K562 (cell line): ENCODE measurements around the gene NTSR2. TPM values are rescaled to one million over a fixed set of nuclear protein-coding genes. Genes with fewer than 3 reads are reported as not detected.

Source experiments
- ATAC-seq: fragments of 200-7000 bp; cut with Tn5 transposase; 3 replicates; pipeline ENCODE4 v1.9.1; 2020; ENCODE audit warnings: moderate library complexity
- BruUV-seq: library from RNA; stranded (reverse); fragments of 400-500 nt; replicated peaks from 2 replicates; lab custom pipeline; 2021; lab: Mats Ljungman, UMichigan
- CTCF ChIA-PET: fragments of 300-600 bp; formaldehyde crosslinking; extraction: SDS; loops from one replicate; lab custom pipeline; 2021; ENCODE audit warnings: low intra/inter-chr PET ratio; lab: Yijun Ruan, JAX
- POLR2A ChIA-PET: fragments of 300-600, 350-650 bp; sonication (Branson Sonifier 250); formaldehyde crosslinking; extraction: SDS; loops from one replicate; lab custom pipeline; 2021; ENCODE audit warnings: antibody characterized with exemption, inconsistent platforms; lab: Yijun Ruan, JAX
- DNase-seq, 4 experiments: peaks; one replicate each; pipeline versions ENCODE4 v3.0.0 to v3.0.0-alpha.2; 2011 to 2018; ENCODE audit warnings: low spot score in 3 of 4, mixed read lengths in 3 of 4; ENCODE audit errors: extremely low read depth in 1 of 4
- FAIRE-seq: peaks from 2 replicates; lab custom pipeline; 2011; peaks lifted over from hg19 to GRCh38; lab: Jason Lieb, UNC
- H2AFZ ChIP-seq: 2 replicates; pipeline ENCODE4 v1.6.0; 2011; ENCODE audit warnings: low read depth, low read length, control low read depth, inconsistent platforms
- H3K27ac ChIP-seq: fragments of 200-600 bp; 3 replicates; pipeline ENCODE4 v1.8.0; 2011; ENCODE audit warnings: low read depth, mild to moderate bottlenecking, control low read depth, inconsistent platforms, low read length, moderate library complexity, mixed read lengths; ENCODE audit errors: extremely low read depth
- H3K27me3 ChIP-seq, 2 experiments: fragments of 300-600 bp in 1 of 2; 2 replicates in 1 of 2; 3 replicates in 1 of 2; pipeline versions ENCODE4 v1.6.0 to v1.8.0; 2011; ENCODE audit warnings: inconsistent platforms in 2 of 2, low read length in 2 of 2, mild to moderate bottlenecking in 1 of 2, mixed read lengths in 1 of 2, moderate library complexity in 1 of 2; ENCODE audit not compliant: control insufficient read depth in 2 of 2, insufficient read depth in 2 of 2
- H3K36me3 ChIP-seq: fragments of 300-600 bp; 3 replicates; pipeline ENCODE4 v1.8.0; 2011; ENCODE audit warnings: mild to moderate bottlenecking, low read length, inconsistent platforms; ENCODE audit not compliant: control insufficient read depth, insufficient read depth
- H3K4me1 ChIP-seq, 2 experiments: fragments of 200-600 bp in 1 of 2; replicated peaks in 1 of 2; 2 replicates in 1 of 2; 3 replicates in 1 of 2; pipeline versions ENCODE4 v1.5.1 to v1.8.0; 2011; ENCODE audit warnings: inconsistent platforms in 2 of 2, low read length in 2 of 2, mild to moderate bottlenecking in 1 of 2, mixed read lengths in 1 of 2, moderate library complexity in 1 of 2; ENCODE audit not compliant: control insufficient read depth in 2 of 2, insufficient read depth in 2 of 2
- H3K4me2 ChIP-seq: 2 replicates; pipeline ENCODE4 v1.6.1; 2011; ENCODE audit warnings: low read length, control low read depth, inconsistent platforms, mixed read lengths; ENCODE audit not compliant: insufficient read depth
- H3K4me3 ChIP-seq: fragments of 200-600 bp; sonication (generic), shearing (Covaris generic); 2 replicates; pipeline ENCODE4 v1.5.1; 2016; ENCODE audit warnings: control low read depth, inconsistent platforms
- H3K79me2 ChIP-seq: fragments of 200-600 bp; 3 replicates; pipeline ENCODE4 v1.8.0; 2011; ENCODE audit warnings: low read length, inconsistent platforms; ENCODE audit not compliant: control insufficient read depth, insufficient read depth
- H3K9ac ChIP-seq, 2 experiments: 2 replicates each; pipeline versions ENCODE4 v1.6.0 to v1.6.1; 2011; ENCODE audit warnings: low read depth in 2 of 2, low read length in 2 of 2, control low read depth in 1 of 2, inconsistent platforms in 1 of 2, mild to moderate bottlenecking in 1 of 2, mixed read lengths in 1 of 2; ENCODE audit not compliant: insufficient read depth in 1 of 2
- H3K9me1 ChIP-seq: one replicate; pipeline ENCODE4 v1.6.0; 2011; ENCODE audit warnings: inconsistent platforms, mild to moderate bottlenecking, low read length, moderate library complexity; ENCODE audit not compliant: control insufficient read depth, insufficient read depth
- H3K9me3 ChIP-seq: replicated peaks from 2 replicates; pipeline ENCODE4 v1.5.1; 2011; ENCODE audit warnings: low read depth, low read length, inconsistent platforms; ENCODE audit not compliant: control insufficient read depth, insufficient read depth
- H4K20me1 ChIP-seq: replicated peaks from 2 replicates; pipeline ENCODE4 v1.6.1; 2011; ENCODE audit warnings: low read length, inconsistent platforms, mixed read lengths; ENCODE audit not compliant: control insufficient read depth, insufficient read depth
- ARID2 ChIP-seq: fragments of 450-650 bp; IDR thresholded peaks from 2 replicates; pipeline ENCODE4 v1.6.1; 2017; ENCODE audit warnings: antibody characterized with exemption, mild to moderate bottlenecking
- IRF2 ChIP-seq: sonication (generic); formaldehyde crosslinking; IDR thresholded peaks from 2 replicates; pipeline ENCODE4 v1.8.1; 2022; ENCODE audit warnings: mild to moderate bottlenecking, missing genetic modification reagents
- KDM4B ChIP-seq, 2 experiments: fragments of 450-650 bp in 1 of 2; sonication (generic) in 1 of 2; IDR thresholded peaks; 2 replicates each; pipeline ENCODE4 v1.6.1; 2016 to 2017; ENCODE audit warnings: borderline replicate concordance in 2 of 2, antibody characterized with exemption in 1 of 2, low read depth in 1 of 2, mild to moderate bottlenecking in 1 of 2
- LARP7 ChIP-seq: fragments of 450-650 bp; IDR thresholded peaks from 2 replicates; pipeline ENCODE4 v1.6.1; 2016
- NCOA4 ChIP-seq: fragments of 450-650 bp; IDR thresholded peaks from 2 replicates; pipeline ENCODE4 v1.6.1; 2018; ENCODE audit warnings: mild to moderate bottlenecking; ENCODE audit not compliant: partially characterized antibody
- NFYB ChIP-seq: IDR thresholded peaks from 2 replicates; pipeline ENCODE4 v1.6.1; 2011; ENCODE audit warnings: mild to moderate bottlenecking, moderate library complexity; ENCODE audit not compliant: insufficient read length; ENCODE audit errors: extremely low read depth
- PTTG1 ChIP-seq: fragments of 450-650 bp; IDR thresholded peaks from 2 replicates; pipeline ENCODE4 v1.6.1; 2016; ENCODE audit warnings: low read depth, mild to moderate bottlenecking, missing genetic modification characterization, missing compliant biosample characterization
- TCF7 ChIP-seq: sonication (generic); IDR thresholded peaks from 2 replicates; pipeline ENCODE4 v1.6.1; 2016; ENCODE audit warnings: antibody characterized with exemption, borderline replicate concordance
- YBX1 ChIP-seq: fragments of 450-650 bp; IDR thresholded peaks from 2 replicates; pipeline ENCODE4 v1.7.1; 2016; ENCODE audit warnings: mild to moderate bottlenecking
- ZNF347 ChIP-seq: fragments of 450-650 bp; formaldehyde crosslinking; IDR thresholded peaks from 2 replicates; pipeline ENCODE4 v1.4.0; 2020; ENCODE audit warnings: low read depth, mild to moderate bottlenecking, moderate library complexity
- ZNF436 ChIP-seq: fragments of 250-450, 450-650 bp; sonication (Bioruptor Pico); formaldehyde crosslinking; IDR thresholded peaks from 2 replicates; pipeline ENCODE4 v1.7.0; 2020; ENCODE audit warnings: mild to moderate bottlenecking
- WGBS: fragments of 100-300 bp; shearing (Covaris generic); methylation state at CpG from one replicate; pipeline ENCODE4 v1.1.6; 2016; ENCODE audit warnings: low coverage, mixed read lengths; ENCODE audit not compliant: insufficient coverage; ENCODE audit errors: missing lambda C conversion rate; 5-methylcytosine and 5-hydroxymethylcytosine counted together
- in situ Hi-C: fragments of 300-500 bp; cut with MboI; formaldehyde crosslinking; loops from 4 replicates; pipeline ENCODE4 v1.15.0; 2018; ENCODE audit warnings: inconsistent platforms, mixed read lengths
- intact Hi-C: fragments of 100-400 bp; cut with micrococcal nuclease; formaldehyde crosslinking; loops from 2 replicates; pipeline ENCODE4 v1.14.2; 2022
- polyA plus RNA-seq, 8 experiments: library from polyadenylated mRNA; depleted of rRNA in 4 of 8; stranded (reverse) in 5 of 8; unstranded in 3 of 8; fragments of >200 nt; fragmentation: Nextera tagmentation in 2 of 8; fragmentation: Illumina TruSeq in 1 of 8; extraction: Ambion mirVana in 2 of 8; extraction: Trizol in 1 of 8; gene quantifications; 2 replicates each; pipeline versions ENCODE4 v1.2.1 to v1.2.3, GENCODE V29; 2011 to 2014; ENCODE audit warnings: inconsistent platforms in 1 of 8, missing spikeins in 1 of 8
- total RNA-seq, 7 experiments: library from RNA; depleted of rRNA in 6 of 7; stranded (reverse); fragments of >200 nt in 6 of 7; fragmentation: Illumina TruSeq in 2 of 7; extraction: Trizol in 2 of 7; gene quantifications; 2 replicates each; pipeline versions ENCODE4 v1.2.1 to v1.2.3, GENCODE V29; 2011 to 2021; ENCODE audit warnings: low replicate concordance in 1 of 7
- TF ChIP-seq, protein P1 (sequence below): sonication (generic); formaldehyde crosslinking; IDR thresholded peaks from 2 replicates; pipeline ENCODE4 v1.8.0; 2022; ENCODE audit warnings: mild to moderate bottlenecking, low read depth, missing genetic modification reagents
- TF ChIP-seq, protein P2 (sequence below): fragments of 200-800 bp; sonication (Bioruptor generic); IDR thresholded peaks from 2 replicates; pipeline ENCODE4 v1.6.1; 2016; ENCODE audit warnings: missing genetic modification characterization, missing compliant biosample characterization
- TF ChIP-seq, protein P3 (sequence below): sonication (generic); formaldehyde crosslinking; IDR thresholded peaks from 2 replicates; pipeline ENCODE4 v1.8.0; 2022; ENCODE audit warnings: mild to moderate bottlenecking, missing genetic modification reagents

NTSR2 gene
- total and polyA plus RNA-seq, 9 of the 15 experiments (the other 6 are each of a cell fraction or from before 2014, with no cell fraction given), result not detected

DNA sequence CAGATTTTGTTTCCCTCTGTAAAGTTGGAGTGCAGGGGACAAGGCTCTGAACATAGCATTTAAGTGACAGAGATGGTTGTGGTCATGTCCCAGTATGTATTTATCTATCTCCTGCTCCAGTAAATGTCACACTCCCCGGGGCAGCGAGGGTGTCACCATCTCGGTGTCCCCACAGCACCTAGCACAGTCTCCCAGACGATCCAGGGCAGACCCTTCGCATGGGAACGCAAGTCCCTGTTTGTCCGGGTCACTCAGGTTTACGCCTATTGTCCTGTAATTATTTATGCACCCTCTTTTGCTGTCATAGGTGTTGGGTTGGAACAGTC lies 12.6 kb upstream of the NTSR2 start:
- Histone ChIP-seq H2AFZ (no peak overlapping the region), H3K4me1 (peaks cover 0 to 7% of the 10 kb centered on the region in 2 experiments; a peak in 2 of 5 replicates), H4K20me1 (peaks cover 10% of the 10 kb centered on the region), H3K4me2 (no peak overlapping the region), H3K9me3 (no peaks in the 10 kb centered on the region), H3K9me1 (no peaks in the 10 kb centered on the region), H3K79me2 (no peaks in the 10 kb centered on the region), H3K27ac (no peak overlapping the region), H3K9ac (no peak overlapping the region), H3K27me3 (peaks cover 23 to 74% of the 10 kb centered on the region in 2 experiments; a peak in 3 of 5 replicates), H3K4me3 (no peak overlapping the region), H3K36me3 (no peaks in the 10 kb centered on the region)
- ATAC-seq, result no peak
- intact Hi-C loops, result loop anchor here (1.0 to 5.0 kb wide), 4 partner anchors 93 to 850 kb away; a partner anchor contains a TSS
- FAIRE-seq, result no peak
- no TSS peak for BruUV-seq
- 39% methylated on average over 8 of the region's 8 CpGs for WGBS
- ChIA-PET POLR2A (no interaction called here), CTCF (interaction anchor here (0.6 to 1.0 kb wide), 3 partner anchors 205 to 847 kb away, joined by 3 to 5 read pairs (median 4); a partner anchor contains a TSS)
- DNase-seq, result no peak
- TF ChIP-seq, protein P1, sequence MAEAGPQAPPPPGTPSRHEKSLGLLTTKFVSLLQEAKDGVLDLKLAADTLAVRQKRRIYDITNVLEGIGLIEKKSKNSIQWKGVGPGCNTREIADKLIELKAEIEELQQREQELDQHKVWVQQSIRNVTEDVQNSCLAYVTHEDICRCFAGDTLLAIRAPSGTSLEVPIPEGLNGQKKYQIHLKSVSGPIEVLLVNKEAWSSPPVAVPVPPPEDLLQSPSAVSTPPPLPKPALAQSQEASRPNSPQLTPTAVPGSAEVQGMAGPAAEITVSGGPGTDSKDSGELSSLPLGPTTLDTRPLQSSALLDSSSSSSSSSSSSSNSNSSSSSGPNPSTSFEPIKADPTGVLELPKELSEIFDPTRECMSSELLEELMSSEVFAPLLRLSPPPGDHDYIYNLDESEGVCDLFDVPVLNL (CRISPR knock-in tag), result no peak
- TF ChIP-seq ARID2, result no peak
- no peak for TF ChIP-seq NCOA4
- no peak for TF ChIP-seq ZNF347 (CRISPR knock-in tag)
- no peak for TF ChIP-seq ZNF436 (CRISPR knock-in tag)
- TF ChIP-seq, protein P2, sequence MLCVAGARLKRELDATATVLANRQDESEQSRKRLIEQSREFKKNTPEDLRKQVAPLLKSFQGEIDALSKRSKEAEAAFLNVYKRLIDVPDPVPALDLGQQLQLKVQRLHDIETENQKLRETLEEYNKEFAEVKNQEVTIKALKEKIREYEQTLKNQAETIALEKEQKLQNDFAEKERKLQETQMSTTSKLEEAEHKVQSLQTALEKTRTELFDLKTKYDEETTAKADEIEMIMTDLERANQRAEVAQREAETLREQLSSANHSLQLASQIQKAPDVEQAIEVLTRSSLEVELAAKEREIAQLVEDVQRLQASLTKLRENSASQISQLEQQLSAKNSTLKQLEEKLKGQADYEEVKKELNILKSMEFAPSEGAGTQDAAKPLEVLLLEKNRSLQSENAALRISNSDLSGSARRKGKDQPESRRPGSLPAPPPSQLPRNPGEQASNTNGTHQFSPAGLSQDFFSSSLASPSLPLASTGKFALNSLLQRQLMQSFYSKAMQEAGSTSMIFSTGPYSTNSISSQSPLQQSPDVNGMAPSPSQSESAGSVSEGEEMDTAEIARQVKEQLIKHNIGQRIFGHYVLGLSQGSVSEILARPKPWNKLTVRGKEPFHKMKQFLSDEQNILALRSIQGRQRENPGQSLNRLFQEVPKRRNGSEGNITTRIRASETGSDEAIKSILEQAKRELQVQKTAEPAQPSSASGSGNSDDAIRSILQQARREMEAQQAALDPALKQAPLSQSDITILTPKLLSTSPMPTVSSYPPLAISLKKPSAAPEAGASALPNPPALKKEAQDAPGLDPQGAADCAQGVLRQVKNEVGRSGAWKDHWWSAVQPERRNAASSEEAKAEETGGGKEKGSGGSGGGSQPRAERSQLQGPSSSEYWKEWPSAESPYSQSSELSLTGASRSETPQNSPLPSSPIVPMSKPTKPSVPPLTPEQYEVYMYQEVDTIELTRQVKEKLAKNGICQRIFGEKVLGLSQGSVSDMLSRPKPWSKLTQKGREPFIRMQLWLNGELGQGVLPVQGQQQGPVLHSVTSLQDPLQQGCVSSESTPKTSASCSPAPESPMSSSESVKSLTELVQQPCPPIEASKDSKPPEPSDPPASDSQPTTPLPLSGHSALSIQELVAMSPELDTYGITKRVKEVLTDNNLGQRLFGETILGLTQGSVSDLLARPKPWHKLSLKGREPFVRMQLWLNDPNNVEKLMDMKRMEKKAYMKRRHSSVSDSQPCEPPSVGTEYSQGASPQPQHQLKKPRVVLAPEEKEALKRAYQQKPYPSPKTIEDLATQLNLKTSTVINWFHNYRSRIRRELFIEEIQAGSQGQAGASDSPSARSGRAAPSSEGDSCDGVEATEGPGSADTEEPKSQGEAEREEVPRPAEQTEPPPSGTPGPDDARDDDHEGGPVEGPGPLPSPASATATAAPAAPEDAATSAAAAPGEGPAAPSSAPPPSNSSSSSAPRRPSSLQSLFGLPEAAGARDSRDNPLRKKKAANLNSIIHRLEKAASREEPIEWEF (CRISPR knock-in tag), result no peak
- TF ChIP-seq KDM4B (IDR thresholded peaks at IDR 0.05; ENCODE audit: borderline replicate concordance in 2 of 2, low read depth in 1 of 2), result no peak
- no peak for TF ChIP-seq YBX1
- TF ChIP-seq, protein P3, sequence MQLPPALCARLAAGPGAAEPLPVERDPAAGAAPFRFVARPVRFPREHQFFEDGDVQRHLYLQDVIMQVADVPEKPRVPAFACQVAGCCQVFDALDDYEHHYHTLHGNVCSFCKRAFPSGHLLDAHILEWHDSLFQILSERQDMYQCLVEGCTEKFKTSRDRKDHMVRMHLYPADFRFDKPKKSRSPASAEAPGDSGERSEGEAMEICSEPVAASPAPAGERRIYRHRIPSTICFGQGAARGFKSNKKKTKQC (CRISPR knock-in tag), result no peak
- no peak for TF ChIP-seq TCF7
- no peak for TF ChIP-seq NFYB
- no peak for TF ChIP-seq PTTG1 (tag)
- no peak for TF ChIP-seq LARP7
- TF ChIP-seq IRF2 (CRISPR knock-in tag), result no peak
- in situ Hi-C loops, result no loop called here
